ENCODE data around the gene ERICH6B. TPM values are rescaled to one million over a fixed set of nuclear protein-coding genes. Genes with fewer than 3 reads are reported as not detected.

ERICH6B gene
- total and polyA plus RNA-seq, 2 experiments from 2014 or later: 0.52 TPM; not detected in 1

DNA sequence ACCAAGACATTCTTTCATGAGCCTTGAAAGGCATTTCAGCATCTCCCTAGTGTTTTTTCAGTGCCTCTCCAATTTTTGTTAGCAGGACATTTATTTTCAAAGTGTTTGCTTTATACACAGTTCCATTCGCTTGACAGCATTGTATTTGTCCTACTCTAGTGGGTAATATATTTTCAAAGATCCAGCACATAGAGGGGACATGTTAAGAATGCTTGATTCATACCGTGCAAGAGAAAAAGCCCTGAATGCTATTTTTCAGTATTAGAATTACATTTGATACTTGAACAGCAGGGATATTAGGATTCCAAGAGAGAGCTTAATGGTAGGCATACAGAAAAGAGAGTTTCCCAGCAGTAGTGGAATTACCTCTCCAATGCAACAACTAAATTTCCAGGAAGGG lies 21.3 kb downstream of the ERICH6B start:
- DNase-seq (ENCODE audit: low spot score): no peak
- H3K27me3 ChIP-seq: peaks cover 4% of the 10 kb centered on the region
- no peak overlapping the region for H3K4me3 ChIP-seq
- no peak overlapping the region for H2AFZ ChIP-seq
- H3K4me2 ChIP-seq: no peak overlapping the region
- H3K79me2 ChIP-seq: no peaks in the 10 kb centered on the region
- TF ChIP-seq CTCF (IDR thresholded peaks at IDR 0.05; ENCODE audit: poor library complexity) (no peak), EZH2 (IDR thresholded peaks at IDR 0.05; ENCODE audit: borderline replicate concordance) (no peak), EZH2phosphoT487 (IDR thresholded peaks at IDR 0.05; ENCODE audit: low read depth, severe bottlenecking, unreplicated experiment) (no peak)
- H3K9me2 ChIP-seq (replicated peaks; ENCODE audit: insufficient read depth): no peaks in the 10 kb centered on the region
- no peaks in the 10 kb centered on the region for H3K36me3 ChIP-seq (replicated peaks; ENCODE audit: insufficient read depth, low read depth)
- no peaks in the 10 kb centered on the region for H3K4me1 ChIP-seq (ENCODE audit: insufficient read depth)
- no peak overlapping the region for H3K27ac ChIP-seq
- H4K20me1 ChIP-seq (ENCODE audit: insufficient read depth, poor library complexity, severe bottlenecking): no peaks in the 10 kb centered on the region
- WGBS (ENCODE audit: low lambda C conversion rate, missing lambda C conversion rate): 87% methylated on average over 2 of the region's 2 CpGs
- no peaks in the 10 kb centered on the region for H3K9me3 ChIP-seq (ENCODE audit: low read depth)

DNA sequence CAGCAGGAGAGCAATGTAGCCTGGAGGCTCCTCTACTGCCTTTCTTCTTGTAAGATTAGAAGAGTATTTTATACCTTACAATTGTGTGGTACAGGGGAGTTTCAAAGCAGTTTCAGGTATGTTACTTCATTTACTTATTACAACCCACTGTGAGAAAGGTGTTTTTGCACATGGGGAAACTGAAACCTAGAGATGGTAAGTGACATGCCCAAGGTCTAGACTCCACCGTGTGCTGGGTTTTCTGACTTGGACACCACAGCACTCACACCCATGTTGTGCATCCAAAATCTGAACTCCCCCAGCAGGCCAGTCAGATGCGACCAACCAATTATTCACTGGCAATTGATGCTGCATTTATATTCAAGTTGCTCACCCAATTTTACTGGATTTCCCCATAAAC lies 22.8 kb downstream of the ERICH6B start:
- 92% methylated on average over 2 of the region's 2 CpGs for WGBS (ENCODE audit: low lambda C conversion rate, missing lambda C conversion rate)
- H3K79me2 ChIP-seq: no peaks in the 10 kb centered on the region
- H3K9me3 ChIP-seq (ENCODE audit: low read depth): no peaks in the 10 kb centered on the region
- no peak overlapping the region for H3K4me2 ChIP-seq
- H3K4me1 ChIP-seq (ENCODE audit: insufficient read depth): no peaks in the 10 kb centered on the region
- H2AFZ ChIP-seq: no peak overlapping the region
- TF ChIP-seq CTCF (IDR thresholded peaks at IDR 0.05; ENCODE audit: poor library complexity) (no peak), EZH2 (IDR thresholded peaks at IDR 0.05; ENCODE audit: borderline replicate concordance) (no peak), EZH2phosphoT487 (IDR thresholded peaks at IDR 0.05; ENCODE audit: low read depth, severe bottlenecking, unreplicated experiment) (no peak)
- H3K4me3 ChIP-seq: no peak overlapping the region
- H3K27me3 ChIP-seq: peaks cover 4% of the 10 kb centered on the region
- H3K36me3 ChIP-seq (replicated peaks; ENCODE audit: insufficient read depth, low read depth): no peaks in the 10 kb centered on the region
- no peaks in the 10 kb centered on the region for H4K20me1 ChIP-seq (ENCODE audit: insufficient read depth, poor library complexity, severe bottlenecking)
- no peak overlapping the region for H3K27ac ChIP-seq
- no peak for DNase-seq (ENCODE audit: low spot score)
- no peaks in the 10 kb centered on the region for H3K9me2 ChIP-seq (replicated peaks; ENCODE audit: insufficient read depth)

DNA sequence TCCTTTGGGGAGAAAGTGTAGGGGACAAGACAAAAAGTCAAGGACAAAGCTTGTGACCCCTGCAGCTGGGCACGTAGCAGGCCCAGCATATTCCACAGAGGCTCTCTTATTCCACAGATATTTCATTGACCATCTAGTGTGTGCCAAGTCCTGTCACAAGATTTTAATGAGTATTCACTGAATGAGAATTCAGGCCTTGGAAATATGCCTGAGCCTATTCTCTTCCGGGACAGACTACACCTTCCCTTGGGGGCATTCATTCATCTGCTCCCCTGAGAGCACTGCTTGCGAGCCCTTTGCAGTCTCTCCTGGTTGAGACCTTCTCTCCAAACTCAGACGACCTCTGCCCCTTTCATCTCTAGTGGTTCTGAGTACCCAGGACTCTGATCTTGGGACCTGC lies 25.5 kb downstream of the ERICH6B start:
- Histone ChIP-seq H3K4me2 (no peak overlapping the region), H3K9me2 (replicated peaks; ENCODE audit: insufficient read depth) (no peaks in the 10 kb centered on the region), H3K4me1 (ENCODE audit: insufficient read depth) (no peaks in the 10 kb centered on the region), H3K27me3 (peaks cover 4% of the 10 kb centered on the region), H3K27ac (no peak overlapping the region), H3K4me3 (no peak overlapping the region), H3K36me3 (replicated peaks; ENCODE audit: insufficient read depth, low read depth) (no peaks in the 10 kb centered on the region), H3K79me2 (no peaks in the 10 kb centered on the region), H2AFZ (no peak overlapping the region), H4K20me1 (ENCODE audit: insufficient read depth, poor library complexity, severe bottlenecking) (no peaks in the 10 kb centered on the region), H3K9me3 (ENCODE audit: low read depth) (no peaks in the 10 kb centered on the region)
- DNase-seq (ENCODE audit: low spot score): no peak
- no peak for TF ChIP-seq CTCF (IDR thresholded peaks at IDR 0.05; ENCODE audit: poor library complexity)
- TF ChIP-seq EZH2phosphoT487 (IDR thresholded peaks at IDR 0.05; ENCODE audit: low read depth, severe bottlenecking, unreplicated experiment): no peak
- no peak for TF ChIP-seq EZH2 (IDR thresholded peaks at IDR 0.05; ENCODE audit: borderline replicate concordance)
- WGBS (ENCODE audit: low lambda C conversion rate, missing lambda C conversion rate): 91% methylated on average over 4 of the region's 4 CpGs

GRCh38 chr13:45587897-45588296 lies 27.6 kb downstream of the ERICH6B start:
- Histone ChIP-seq H3K9me2 (replicated peaks; ENCODE audit: insufficient read depth) (no peaks in the 10 kb centered on the region), H2AFZ (no peak overlapping the region), H3K4me1 (ENCODE audit: insufficient read depth) (no peaks in the 10 kb centered on the region), H3K9me3 (ENCODE audit: low read depth) (no peaks in the 10 kb centered on the region), H4K20me1 (ENCODE audit: insufficient read depth, poor library complexity, severe bottlenecking) (no peaks in the 10 kb centered on the region), H3K4me2 (no peak overlapping the region), H3K36me3 (replicated peaks; ENCODE audit: insufficient read depth, low read depth) (no peaks in the 10 kb centered on the region), H3K27ac (no peak overlapping the region), H3K79me2 (no peaks in the 10 kb centered on the region), H3K4me3 (no peak overlapping the region), H3K27me3 (no peaks in the 10 kb centered on the region)
- WGBS (ENCODE audit: low lambda C conversion rate, missing lambda C conversion rate): 100% methylated on average over 1 of the region's 1 CpG
- TF ChIP-seq EZH2 (IDR thresholded peaks at IDR 0.05; ENCODE audit: borderline replicate concordance) (no peak), EZH2phosphoT487 (IDR thresholded peaks at IDR 0.05; ENCODE audit: low read depth, severe bottlenecking, unreplicated experiment) (no peak), CTCF (IDR thresholded peaks at IDR 0.05; ENCODE audit: poor library complexity) (no peak)
- DNase-seq (ENCODE audit: low spot score): no peak
